Mesothelial cell of epicardium (in vitro differentiated cells): ENCODE data around the gene ZYG11B. TPM values are rescaled to one million over a fixed set of nuclear protein-coding genes. Genes with fewer than 3 reads are reported as not detected.
A peak's percentile ranks its signal among the peaks of the same experiment; 100 is the strongest.
"Not testable (repeated sequence)": the region's sequence is repeated elsewhere in the genome, so short reads cannot be mapped to it uniquely, and the experiment has no call there.

Experiments
- DNase-seq, 2 experiments: peaks; one replicate each; pipeline ENCODE4 v3.0.0; 2021; ENCODE audit warnings: low spot score in 2 of 2; ENCODE audit not compliant: unreplicated experiment in 2 of 2
- H3K27ac Mint-ChIP-seq: 2 replicates; pipeline ENCODE4 v1.8.0; 2021; ENCODE audit warnings: mixed read lengths
- H3K27me3 Mint-ChIP-seq: 2 replicates; pipeline ENCODE4 v1.8.0; 2021; ENCODE audit warnings: low read depth, mixed read lengths
- H3K36me3 Mint-ChIP-seq: 2 replicates; pipeline ENCODE4 v1.8.0; 2021; ENCODE audit warnings: mixed read lengths
- H3K4me1 Mint-ChIP-seq: 2 replicates; pipeline ENCODE4 v1.8.0; 2021; ENCODE audit warnings: mixed read lengths
- H3K4me3 Mint-ChIP-seq: 2 replicates; pipeline ENCODE4 v1.8.0; 2021; ENCODE audit warnings: mild to moderate bottlenecking, moderate library complexity, mixed read lengths
- H3K9me3 Mint-ChIP-seq: 2 replicates; pipeline ENCODE4 v1.8.0; 2021; ENCODE audit warnings: mixed read lengths
- total RNA-seq: library from RNA; stranded (reverse); gene quantifications from 3 replicates; pipeline ENCODE4 v1.2.1, GENCODE V29; 2021
- TF ChIP-seq, protein P1 (sequence below): fragments of 200-600 bp; sonication (generic); IDR thresholded peaks from one replicate; pipeline ENCODE4 v1.5.0; 2021; ENCODE audit warnings: antibody characterized with exemption; ENCODE audit not compliant: unreplicated experiment

The ZYG11B gene
- total RNA-seq, 1 donor from 2014 or later: 32.5 TPM

DNA sequence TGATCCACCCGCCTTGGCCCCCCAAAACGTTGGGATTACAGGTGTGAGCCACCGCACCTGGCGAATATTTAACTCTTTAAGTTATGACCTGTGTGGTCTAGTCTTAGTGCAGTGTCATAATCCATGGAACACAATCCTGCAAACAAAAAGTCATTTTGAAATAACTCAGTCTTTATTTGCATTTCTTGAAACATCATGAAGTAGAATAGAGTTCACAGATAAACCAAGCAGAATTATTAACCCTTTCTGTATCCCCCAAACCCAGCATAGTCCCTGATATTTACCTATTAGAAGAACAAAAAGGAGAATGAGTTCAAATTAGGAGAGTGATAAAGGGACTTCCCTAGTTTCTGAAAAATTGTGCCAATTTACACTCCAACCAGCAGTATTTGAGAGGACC, 19.9 kb downstream of the ZYG11B start:
- no peaks in the 10 kb centered on the region for H3K27me3 Mint-ChIP-seq
- no peak for DNase-seq
- peaks cover 21% of the 10 kb centered on the region for H3K4me1 Mint-ChIP-seq
- H3K4me3 Mint-ChIP-seq: no peak overlapping the region
- peaks cover 4% of the 10 kb centered on the region for H3K36me3 Mint-ChIP-seq
- TF ChIP-seq, protein P1, sequence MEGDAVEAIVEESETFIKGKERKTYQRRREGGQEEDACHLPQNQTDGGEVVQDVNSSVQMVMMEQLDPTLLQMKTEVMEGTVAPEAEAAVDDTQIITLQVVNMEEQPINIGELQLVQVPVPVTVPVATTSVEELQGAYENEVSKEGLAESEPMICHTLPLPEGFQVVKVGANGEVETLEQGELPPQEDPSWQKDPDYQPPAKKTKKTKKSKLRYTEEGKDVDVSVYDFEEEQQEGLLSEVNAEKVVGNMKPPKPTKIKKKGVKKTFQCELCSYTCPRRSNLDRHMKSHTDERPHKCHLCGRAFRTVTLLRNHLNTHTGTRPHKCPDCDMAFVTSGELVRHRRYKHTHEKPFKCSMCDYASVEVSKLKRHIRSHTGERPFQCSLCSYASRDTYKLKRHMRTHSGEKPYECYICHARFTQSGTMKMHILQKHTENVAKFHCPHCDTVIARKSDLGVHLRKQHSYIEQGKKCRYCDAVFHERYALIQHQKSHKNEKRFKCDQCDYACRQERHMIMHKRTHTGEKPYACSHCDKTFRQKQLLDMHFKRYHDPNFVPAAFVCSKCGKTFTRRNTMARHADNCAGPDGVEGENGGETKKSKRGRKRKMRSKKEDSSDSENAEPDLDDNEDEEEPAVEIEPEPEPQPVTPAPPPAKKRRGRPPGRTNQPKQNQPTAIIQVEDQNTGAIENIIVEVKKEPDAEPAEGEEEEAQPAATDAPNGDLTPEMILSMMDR: no peak
- no peak overlapping the region for H3K27ac Mint-ChIP-seq
- H3K9me3 Mint-ChIP-seq: no peaks in the 10 kb centered on the region

DNA sequence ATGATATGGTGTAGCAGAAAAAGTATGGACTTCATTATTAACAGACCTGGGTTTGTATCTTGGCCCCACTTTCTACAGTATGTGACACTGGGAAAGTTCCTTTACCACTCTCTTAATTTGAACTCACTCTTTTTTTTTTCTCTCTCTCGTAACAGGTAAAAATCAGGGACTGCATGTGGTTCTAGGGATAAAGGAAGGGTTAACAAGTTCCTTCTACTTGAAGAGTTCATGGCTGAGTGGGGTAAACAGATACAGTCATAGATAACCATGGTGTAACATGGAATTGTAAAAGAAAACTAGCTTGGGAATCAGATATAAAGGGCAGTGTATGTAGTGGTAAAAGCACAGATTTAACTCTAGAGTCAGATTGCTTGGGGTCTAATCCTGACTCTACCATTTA, 21.2 kb downstream of the ZYG11B start:
- Mint-ChIP-seq H3K36me3 (no peaks in the 10 kb centered on the region), H3K27me3 (no peaks in the 10 kb centered on the region), H3K4me3 (no peak overlapping the region), H3K27ac (peak overlapping the region; percentile 4), H3K4me1 (peaks cover 32% of the 10 kb centered on the region), H3K9me3 (no peaks in the 10 kb centered on the region)
- DNase-seq: no peak
- TF ChIP-seq, protein P1: no peak

DNA sequence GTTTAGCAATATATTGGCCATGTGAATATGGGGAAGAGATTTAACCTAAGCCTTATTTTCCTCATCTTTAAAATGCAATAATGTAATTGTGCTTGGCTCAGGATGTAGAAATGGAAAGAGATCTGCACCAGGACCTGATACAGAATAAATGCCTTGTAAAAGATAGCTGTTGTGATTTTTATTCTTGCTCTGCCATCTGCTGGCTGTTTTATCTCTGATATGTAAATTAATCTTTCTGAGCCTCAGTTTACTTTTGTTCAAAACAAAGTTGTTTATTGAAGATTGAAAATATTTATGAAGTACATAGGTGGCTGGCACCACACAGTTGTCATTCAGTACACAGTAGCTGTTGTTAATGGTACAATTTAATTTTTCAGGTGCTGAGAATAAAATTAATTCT, 21.9 kb downstream of the ZYG11B start:
- no peak overlapping the region for H3K27ac Mint-ChIP-seq
- H3K4me3 Mint-ChIP-seq: no peak overlapping the region
- H3K27me3 Mint-ChIP-seq: no peaks in the 10 kb centered on the region
- no peak for DNase-seq
- peaks cover 34% of the 10 kb centered on the region for H3K4me1 Mint-ChIP-seq
- TF ChIP-seq, protein P1: no peak
- no peaks in the 10 kb centered on the region for H3K9me3 Mint-ChIP-seq
- no peaks in the 10 kb centered on the region for H3K36me3 Mint-ChIP-seq

DNA sequence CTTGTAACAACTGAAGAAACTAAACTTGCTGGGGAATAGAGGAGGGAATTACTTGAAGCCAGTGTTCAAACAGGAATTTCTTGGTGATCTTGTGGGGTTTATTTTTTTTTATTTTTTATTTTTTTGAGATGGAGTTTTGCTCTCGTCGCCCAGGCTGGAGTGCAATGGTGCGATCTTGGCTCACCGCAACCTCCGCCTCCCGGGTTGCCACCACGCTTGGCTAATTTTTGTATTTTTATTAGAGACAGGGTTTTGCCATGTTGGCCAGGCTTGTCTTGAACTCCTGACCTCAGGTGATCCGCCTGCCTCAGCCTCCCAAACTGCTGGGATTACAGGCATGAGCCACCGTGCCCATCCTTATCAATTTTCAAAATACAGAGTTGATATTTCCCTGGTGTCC, 23.2 kb downstream of the ZYG11B start:
- peak overlapping the region; percentile 63 for H3K27ac Mint-ChIP-seq

DNA sequence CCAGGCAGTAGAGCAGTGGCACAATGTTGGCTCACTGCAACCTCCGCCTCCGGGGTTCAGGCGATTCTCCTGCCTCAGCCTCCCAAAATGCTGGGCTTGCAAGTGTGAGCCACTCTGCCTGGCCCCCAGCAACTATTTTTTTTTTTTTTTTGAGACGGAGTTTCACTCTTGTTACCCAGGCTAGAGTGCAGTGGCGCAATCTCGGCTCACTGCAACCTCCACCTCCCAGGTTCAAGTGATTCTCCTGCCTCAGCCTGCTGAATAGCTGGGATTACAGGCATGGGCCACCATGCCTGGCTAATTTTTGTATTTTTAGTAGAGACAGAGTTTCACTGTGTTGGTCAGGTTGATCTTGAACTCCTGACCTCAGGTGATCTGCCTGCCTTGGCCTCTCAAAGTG, 23.9 kb downstream of the ZYG11B start:
- not testable (repeated sequence) for H3K36me3 Mint-ChIP-seq, H3K27me3 Mint-ChIP-seq, H3K27ac Mint-ChIP-seq, DNase-seq, H3K9me3 Mint-ChIP-seq, H3K4me3 Mint-ChIP-seq
- H3K4me1 Mint-ChIP-seq: peaks cover 34% of the 10 kb centered on the region

More for the DNA sequence above, 23.2 kb downstream of the ZYG11B start:
- H3K4me3 Mint-ChIP-seq, DNase-seq, H3K9me3 Mint-ChIP-seq, H3K36me3 Mint-ChIP-seq, H3K27me3 Mint-ChIP-seq: not testable (repeated sequence)
- H3K4me1 Mint-ChIP-seq: peaks cover 34% of the 10 kb centered on the region

DNA sequence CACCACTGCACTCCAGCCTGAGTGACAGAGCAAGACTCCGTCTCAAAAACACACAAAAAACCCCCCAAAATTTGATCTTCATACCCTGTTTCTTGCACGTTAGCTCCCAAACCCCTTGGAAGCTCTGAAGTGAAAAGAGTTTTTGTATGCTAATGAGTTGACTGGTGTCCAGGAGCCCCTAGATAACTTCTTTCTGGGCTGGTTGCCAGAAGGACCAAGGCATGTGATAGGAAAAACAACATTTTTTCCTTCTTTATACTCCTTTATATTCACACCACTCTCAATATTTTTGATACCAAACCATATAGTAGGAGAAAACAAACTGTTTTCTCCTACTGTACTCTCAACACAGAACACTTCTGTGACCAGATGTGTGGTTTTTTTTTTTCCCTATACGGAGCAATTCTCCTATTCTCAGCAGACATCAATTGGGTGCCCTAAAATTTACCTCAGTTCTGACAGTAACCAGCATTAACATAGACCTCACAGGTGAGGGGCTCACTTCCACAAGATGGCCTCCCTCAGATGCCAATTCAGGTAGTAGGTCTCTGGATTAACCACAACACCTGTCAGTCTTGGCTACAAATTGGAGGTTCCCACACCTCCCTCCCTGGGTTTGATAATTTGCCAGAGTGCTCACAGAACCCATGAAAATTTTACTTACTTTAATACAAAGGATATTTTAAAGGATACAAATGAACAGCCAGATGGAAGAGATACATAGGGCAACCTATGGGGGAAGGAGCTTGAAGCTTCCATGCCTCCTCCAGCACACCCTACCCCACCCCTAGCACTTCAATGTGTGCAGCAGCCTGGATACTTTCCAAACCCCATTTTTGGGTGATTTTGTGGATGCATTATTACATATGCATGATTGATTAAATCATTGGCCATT, 25.6 kb downstream of the ZYG11B start:
- Mint-ChIP-seq H3K9me3 (no peaks in the 10 kb centered on the region), H3K4me1 (peaks cover 32% of the 10 kb centered on the region), H3K4me3 (no peak overlapping the region), H3K27me3 (no peaks in the 10 kb centered on the region), H3K36me3 (peaks cover 7% of the 10 kb centered on the region), H3K27ac (peak overlapping the region; percentile 93)
- no peak for DNase-seq
- TF ChIP-seq, protein P1: no peak
